ENCODE results near the gene GSG1L.

The GSG1L gene

GRCh38 chr16:27820646-27821345 is 242.7 kb downstream of the GSG1L start:
- no peak for DNase-seq (ENCODE audit: low read depth, low spot score)

GRCh38 chr16:27819881-27820610 is 243.5 kb downstream of the GSG1L start:
- no peak for DNase-seq (ENCODE audit: low read depth, low spot score)

- DNase-seq (ENCODE audit: low read depth, low spot score), result no peak
Observed at GRCh38 chr16:27819356-27819755, 244.2 kb downstream of the GSG1L start.

GRCh38 chr16:27818246-27818645 is 245.3 kb downstream of the GSG1L start:
- no peak for DNase-seq (ENCODE audit: low read depth, low spot score)

- no peak for DNase-seq (ENCODE audit: low read depth, low spot score)
Observed at GRCh38 chr16:27817038-27817437, 246.5 kb downstream of the GSG1L start.

- no peak for DNase-seq (ENCODE audit: low read depth, low spot score)
Observed at GRCh38 chr16:27816561-27816960, 247.0 kb downstream of the GSG1L start.

- no peak for DNase-seq (ENCODE audit: low read depth, low spot score)
Observed at GRCh38 chr16:27813591-27813990, 249.9 kb downstream of the GSG1L start.

GRCh38 chr16:27811881-27812280 is 251.6 kb downstream of the GSG1L start:
- DNase-seq (ENCODE audit: low read depth, low spot score), result no peak

- DNase-seq (ENCODE audit: low read depth, low spot score), result no peak
Observed at GRCh38 chr16:27806986-27807385, 256.5 kb downstream of the GSG1L start.

- DNase-seq (ENCODE audit: low read depth, low spot score), result no peak
Observed at GRCh38 chr16:27806388-27806787, 257.1 kb downstream of the GSG1L start.

GRCh38 chr16:27805828-27806351 is 257.6 kb downstream of the GSG1L start:
- DNase-seq (ENCODE audit: low read depth, low spot score), result no peak

GRCh38 chr16:27803775-27804549 is 259.6 kb downstream of the GSG1L start:
- no peak for DNase-seq (ENCODE audit: low read depth, low spot score)

- DNase-seq (ENCODE audit: low read depth, low spot score), result no peak
Observed at GRCh38 chr16:27802664-27803439, 260.7 kb downstream of the GSG1L start.

GRCh38 chr16:27801289-27801945 is 262.1 kb downstream of the GSG1L start:
- no peak for DNase-seq (ENCODE audit: low read depth, low spot score)

GRCh38 chr16:27800817-27801216 is 262.7 kb downstream of the GSG1L start:
- no peak for DNase-seq (ENCODE audit: low read depth, low spot score)

- no peak for DNase-seq (ENCODE audit: low read depth, low spot score)
Observed at GRCh38 chr16:27799896-27800295, 263.6 kb downstream of the GSG1L start.

- DNase-seq (ENCODE audit: low read depth, low spot score), result no peak
Observed at GRCh38 chr16:27798241-27798640, 265.3 kb downstream of the GSG1L start.

- no peak for DNase-seq (ENCODE audit: low read depth, low spot score)
Observed at GRCh38 chr16:27795992-27796614, 267.4 kb downstream of the GSG1L start.

- no peak for DNase-seq (ENCODE audit: low read depth, low spot score)
Observed at GRCh38 chr16:27793249-27793622, 270.3 kb downstream of the GSG1L start.

- no peak for DNase-seq (ENCODE audit: low read depth, low spot score)
Observed at GRCh38 chr16:27792486-27793248, 270.8 kb downstream of the GSG1L start.

Data from activated naive CD8-positive, alpha-beta T cell treated with anti-CD3 and anti-CD28 coated beads, Interleukin-2, amount 50 U/mL, for 16 hours (primary cell).